GM19025 (cell line): ENCODE measurements around the gene NDUFB11.
"Not testable (repeated sequence)": the region's sequence is repeated elsewhere in the genome, so short reads cannot be mapped to it uniquely, and the experiment has no call there.

Experiments used
- ATAC-seq: cut with Tn5 transposase; IDR thresholded peaks from one replicate; pipeline ENCODE4 v1.9.1; 2021; ENCODE audit warnings: mild to moderate bottlenecking, low read depth, moderate library complexity; ENCODE audit not compliant: unreplicated experiment

NDUFB11 gene

DNA sequence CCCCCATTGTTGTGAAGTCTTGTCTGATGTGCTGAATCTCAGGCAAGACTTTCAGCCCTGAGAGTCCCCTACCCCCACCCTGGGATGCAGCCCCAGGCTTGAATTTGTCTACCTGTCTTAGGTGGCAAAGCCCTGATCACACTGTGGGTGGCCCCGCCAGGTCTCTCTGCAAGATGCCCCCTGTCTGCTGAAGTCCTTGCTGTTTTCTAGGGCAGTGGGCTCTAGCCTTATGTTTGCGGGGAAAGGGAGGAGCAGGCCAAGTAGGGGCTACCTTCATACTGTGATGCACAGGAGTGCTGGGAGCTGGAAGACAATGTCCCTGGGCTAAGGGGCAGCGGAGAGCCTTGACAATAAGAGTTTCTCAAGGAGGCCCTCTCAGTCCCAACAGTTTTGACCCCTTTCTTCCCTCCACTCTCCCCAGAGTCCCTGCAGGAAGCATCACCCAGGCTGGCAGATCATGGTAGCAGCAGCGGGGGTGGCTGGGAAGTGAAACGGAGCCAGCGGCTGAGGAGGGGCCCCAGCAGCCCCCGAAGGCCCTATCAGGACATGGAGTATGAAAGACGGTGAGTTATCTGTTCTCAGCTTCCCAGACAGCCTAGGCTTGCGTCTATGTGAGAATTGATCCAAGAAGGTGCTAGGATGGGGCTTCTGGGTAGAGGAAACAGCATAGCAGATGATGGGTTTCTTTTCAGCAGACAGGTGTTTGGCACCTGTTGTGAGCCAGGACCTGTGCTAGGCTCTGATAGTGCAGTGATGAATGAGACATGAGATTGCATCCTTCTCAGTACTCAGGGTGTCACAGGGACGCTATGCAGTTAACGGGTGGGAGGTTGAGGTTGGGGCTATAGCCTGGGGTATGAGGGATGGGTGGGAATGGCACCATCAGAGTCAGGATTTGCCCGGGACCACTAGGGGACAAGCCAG is 2.7 kb upstream of the NDUFB11 start:
- ATAC-seq = no peak

DNA sequence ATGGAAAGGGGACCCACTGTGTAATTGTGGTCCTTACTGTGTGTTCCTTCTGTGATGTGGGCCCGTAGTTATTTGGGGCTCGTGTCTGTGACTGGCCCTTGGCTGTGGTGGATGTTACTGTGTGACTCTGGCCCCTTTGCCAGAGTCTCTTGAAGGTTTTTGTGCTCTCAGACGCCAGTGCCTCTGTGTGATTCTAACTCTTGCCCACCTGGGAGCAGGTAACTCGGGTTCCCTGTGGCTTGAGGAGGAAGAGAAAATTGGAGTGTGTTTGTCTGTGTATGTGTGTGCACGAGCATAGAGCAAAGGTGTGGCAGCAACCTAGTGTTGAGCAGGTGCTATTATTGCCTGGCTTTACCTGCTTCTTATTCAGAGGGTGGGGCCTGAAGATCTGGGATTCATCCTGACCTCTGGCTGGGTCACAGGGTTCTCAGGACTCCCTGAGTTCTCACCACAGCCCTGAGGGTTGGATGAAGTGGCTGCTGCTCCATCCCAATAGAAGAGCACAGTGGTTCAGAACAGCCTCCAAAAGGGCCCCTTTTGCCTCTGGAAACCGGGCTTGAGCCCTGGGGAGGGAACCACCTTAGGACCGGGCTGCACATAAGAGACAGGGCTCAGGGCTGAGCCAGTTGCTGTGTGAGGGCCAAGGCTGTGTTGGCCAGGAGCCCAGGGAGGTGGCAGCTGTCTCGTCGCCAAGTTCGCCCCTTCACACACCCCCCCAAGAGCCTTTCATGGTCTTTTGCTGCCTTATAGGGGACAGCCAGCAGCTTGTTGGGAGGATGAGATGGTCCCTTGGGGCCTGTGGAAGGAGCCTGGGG is 1.8 kb upstream of the NDUFB11 start:
- no peak for ATAC-seq

DNA sequence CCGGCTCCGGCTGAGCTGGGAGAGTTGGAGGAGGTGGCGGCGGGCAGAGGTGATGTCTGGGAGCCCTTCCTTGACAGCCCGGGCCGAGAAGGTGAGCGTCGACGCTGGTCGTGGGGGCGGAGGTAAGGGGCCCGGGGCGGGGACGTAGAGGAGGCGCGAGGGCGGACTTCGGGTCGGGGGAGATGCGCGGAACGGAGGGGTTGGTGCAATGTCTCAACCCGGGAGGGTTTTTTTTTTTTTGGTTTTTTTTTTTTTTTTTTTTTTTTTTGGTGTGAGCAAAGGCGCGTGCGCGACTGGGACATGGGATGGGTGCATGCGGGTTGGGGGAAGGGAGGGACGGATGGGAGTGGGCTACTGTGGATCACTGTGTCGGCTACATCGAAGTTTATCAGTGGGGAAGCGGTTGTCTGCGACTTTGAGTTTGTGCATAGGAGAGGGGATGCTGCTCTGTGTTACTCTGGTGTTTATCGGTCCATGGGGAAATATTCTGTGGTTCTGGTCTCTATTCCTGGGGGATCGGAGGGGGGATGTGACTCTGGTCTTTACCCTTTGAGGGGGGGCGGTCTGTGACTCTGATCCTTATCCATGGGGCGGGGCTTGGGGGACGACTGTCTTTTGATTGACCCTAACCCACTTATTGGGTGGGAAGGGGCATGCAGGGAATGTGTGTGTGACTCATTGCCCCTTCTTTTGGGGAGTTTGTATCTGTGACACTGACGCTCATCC is 1.1 kb upstream of the NDUFB11 start:
- ATAC-seq = peak; percentile 18

DNA sequence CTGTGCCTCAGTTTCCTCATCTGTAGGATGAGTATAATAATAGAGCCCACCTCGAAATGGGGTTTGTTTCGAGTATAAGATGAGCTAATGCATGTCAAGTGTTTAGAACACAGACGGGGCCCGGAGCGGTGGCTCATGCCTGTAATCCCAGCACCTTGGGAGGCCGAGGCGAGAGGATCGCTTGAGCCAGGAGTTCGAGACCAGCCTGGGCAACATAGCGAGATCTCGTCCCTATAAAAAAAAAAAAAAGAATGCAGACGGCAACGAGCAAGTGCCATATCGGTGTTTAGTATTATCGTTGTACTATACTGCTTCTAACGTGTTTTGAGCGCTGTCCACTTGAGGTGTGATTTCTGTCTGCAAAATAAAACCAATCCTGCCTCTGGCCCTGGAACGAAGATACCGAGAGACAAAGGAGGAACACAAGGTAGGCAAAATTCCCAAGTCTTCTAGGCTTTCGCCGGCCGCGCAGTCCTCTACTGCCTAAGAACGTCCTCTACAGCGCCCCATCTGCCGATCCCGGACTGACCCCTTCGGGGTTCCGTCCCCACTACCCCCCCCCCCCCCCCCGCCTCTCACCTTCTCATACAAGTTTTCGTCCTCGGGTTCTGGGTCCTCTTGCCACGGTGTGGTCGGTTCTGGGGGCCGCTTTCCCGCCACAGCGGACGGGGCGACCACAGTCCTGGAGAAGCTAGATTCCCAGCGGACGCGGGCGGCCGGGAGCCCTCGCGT is 442 bp downstream of the NDUFB11 start:
- no peak for ATAC-seq

DNA sequence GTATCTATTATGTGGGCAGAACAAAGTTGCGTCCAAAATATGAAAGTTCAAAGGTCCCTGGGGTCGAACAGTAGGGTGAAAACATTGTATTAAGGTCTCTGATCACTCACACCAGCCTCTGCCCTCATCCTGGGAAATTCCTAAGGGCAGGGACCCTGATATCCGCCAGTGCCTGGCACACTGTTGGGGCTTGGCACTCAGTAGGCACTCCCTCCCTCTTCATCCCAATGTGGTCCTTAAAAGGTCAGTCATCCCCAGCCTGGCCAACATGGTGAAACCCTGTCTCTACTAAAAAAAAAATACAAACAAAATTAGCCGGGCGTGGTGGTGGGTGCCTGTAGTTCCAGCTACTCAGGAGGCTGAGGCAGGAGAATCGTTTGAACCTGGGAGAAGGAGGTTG is 6.3 kb downstream of the NDUFB11 start:
- ATAC-seq = no peak

DNA sequence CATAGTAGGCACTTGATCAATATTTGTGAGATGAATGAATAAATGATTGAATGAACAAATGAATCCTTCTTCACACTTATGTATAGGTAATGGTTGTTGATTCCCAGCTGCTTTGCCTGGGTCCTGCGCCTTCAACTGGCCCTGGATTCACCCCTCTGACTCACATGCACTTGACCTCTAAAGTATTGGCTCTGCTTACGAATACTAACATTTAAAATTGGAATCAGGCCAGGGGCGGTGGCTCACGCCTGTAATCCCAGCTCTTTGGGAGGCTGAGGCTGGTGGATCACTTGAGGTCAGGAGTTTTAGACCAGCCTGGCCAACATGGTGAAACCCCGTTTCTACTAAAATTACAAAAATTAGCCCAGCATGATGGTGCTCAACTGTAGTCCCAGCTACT is 8.9 kb downstream of the NDUFB11 start:
- ATAC-seq = not testable (repeated sequence)

DNA sequence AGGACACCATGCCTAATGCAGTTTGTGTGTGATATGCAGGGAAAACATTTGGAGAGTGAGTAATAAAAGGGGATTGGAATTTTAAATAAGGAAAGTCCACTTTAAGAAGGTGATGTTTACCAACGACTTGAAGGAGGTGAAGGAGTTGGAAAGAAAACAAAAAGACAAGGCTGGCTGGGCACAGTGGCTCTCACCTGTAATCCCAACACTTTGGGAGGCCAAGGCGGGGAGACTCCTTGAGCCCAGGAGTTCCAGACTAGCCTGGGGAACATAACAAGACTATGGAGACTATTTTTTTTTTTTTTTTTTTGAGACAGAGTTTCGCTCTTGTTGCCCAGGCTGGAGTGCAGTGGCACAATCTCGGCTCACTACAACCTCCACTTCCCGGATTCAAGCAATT is 11.0 kb downstream of the NDUFB11 start:
- ATAC-seq = no peak

DNA sequence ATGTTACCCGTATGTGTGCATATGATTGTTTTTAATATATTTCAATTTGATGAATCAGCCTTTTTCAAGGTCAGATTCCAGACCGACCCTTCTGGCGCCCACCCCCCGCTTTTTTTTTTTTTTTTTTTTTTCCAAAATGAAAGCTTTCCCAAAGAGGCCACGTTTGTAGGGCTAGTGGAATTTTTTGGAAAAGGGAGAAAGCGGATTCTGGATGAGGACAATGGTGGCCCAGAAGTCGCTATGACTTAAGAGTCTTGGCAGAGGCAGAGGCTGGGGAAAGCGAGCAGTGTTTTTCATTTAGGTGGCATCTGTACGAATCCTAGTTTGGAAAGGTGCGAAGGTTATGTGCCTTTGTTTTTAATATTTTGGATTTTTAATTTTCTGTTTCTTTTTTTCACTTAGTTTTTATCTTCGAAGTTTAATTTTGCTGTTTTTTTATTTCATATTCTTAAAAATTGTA is 14.6 kb downstream of the NDUFB11 start:
- no peak for ATAC-seq

DNA sequence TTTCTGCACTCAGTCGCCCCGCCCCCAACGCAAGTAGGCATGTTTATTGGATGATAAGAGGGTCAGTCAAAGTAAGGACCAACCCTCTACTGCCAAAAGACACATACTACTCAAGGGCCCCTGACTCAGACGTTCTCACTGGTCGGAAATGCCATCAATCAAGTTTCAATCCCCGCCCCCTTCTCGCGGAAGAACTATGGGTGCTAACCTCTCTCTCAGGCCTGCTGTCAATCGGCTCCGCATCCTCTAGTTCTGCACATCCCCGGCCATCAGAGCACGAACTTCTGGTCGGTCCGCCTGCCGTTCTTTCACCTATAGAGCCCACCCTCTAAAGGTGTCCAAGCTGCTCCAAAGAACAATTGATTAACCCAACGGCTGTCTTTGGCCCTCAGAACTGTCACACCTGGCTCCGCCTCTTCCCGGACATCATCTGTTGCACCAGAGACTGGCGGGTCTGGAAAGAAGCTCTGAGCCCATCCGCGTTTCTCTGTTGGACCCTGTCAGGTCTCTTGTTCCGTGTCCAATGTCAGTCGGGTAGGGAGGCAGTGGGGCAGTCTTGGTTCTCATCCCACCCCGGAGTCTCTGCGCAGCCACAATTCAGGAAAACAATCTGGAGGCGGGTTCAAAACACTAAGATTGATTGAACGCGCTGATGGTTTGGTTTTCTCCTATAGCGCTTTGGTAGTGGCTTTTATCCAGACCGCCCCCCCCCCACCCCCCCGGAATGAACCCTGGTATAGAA is 15.2 kb downstream of the NDUFB11 start:
- peak; percentile 98 for ATAC-seq

DNA sequence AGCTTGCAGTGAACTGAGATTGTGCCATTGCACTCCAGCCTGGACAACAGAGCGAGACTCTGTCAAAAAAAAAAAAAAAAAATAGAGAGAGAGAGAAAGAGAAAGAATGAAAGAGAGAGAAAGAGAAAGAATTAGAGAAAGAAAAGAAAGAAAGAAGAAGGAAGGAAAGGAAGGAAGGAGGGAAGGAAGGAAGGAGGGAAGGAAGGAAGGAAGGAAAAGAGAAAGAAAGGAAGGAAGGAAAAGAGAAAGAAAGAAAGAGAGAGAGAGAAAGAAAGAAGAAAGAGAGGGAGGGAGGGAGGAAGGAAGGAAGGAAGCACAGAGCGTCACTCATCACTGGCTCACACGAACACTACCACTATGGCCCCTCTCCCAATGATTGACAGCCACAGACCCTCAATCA is 20.0 kb downstream of the NDUFB11 start:
- ATAC-seq = not testable (repeated sequence)

DNA sequence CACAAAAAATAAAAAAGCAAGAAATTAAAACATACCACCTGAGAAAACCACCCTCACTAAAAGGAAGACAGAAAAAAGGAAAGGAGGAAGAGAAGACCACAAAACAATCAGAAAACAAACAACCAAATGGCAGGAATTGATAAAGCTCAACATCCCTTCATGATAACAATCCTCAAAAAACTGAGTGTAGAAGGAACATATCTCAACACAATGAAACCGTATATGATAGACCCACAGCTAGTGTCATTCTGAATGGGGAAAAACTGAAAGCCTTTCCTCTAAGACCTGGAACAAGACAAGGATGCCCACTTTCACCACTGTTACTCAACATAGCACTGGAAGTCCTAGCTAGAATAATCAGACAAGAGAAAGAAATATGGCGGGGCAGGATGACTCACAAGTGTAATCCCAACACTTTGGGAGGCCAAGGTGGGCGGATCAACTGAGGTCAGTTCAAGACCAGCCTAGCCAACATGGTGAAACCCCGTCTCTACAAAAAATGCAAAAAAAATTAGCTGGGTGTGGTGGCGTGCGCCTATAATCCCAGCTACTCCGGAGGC is 27.9 kb downstream of the NDUFB11 start:
- ATAC-seq = not testable (repeated sequence)

DNA sequence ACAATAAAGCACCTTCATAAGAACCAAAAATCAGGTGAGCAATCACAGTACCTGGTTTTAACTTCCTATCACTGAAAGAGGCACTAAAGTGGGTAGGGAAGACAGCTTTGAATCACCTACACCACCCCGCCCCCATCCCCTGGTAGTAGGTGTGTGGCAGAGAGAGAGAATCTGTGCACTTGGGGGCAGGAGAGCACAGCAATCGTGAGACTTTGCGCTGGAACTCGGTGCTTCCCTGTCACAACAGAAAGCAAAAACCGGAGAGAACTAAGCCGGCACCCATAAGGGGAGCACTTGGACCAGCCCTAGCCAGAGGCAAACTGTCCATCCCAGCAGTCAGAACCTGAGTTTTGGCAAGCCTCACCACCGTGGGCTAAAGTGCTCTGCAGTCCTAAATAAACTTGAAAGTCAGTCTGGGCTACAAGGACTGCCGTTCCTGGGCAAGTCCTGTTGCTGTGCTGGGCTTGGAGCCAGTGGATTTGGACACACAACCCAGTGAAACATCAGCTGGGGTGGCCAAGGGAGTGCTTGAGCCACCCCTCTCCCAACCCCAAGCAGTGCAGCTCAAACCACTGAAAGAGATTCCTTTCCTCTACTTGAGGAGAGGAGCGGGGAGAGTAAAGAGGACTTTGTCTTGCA is 32.1 kb downstream of the NDUFB11 start:
- no peak for ATAC-seq

DNA sequence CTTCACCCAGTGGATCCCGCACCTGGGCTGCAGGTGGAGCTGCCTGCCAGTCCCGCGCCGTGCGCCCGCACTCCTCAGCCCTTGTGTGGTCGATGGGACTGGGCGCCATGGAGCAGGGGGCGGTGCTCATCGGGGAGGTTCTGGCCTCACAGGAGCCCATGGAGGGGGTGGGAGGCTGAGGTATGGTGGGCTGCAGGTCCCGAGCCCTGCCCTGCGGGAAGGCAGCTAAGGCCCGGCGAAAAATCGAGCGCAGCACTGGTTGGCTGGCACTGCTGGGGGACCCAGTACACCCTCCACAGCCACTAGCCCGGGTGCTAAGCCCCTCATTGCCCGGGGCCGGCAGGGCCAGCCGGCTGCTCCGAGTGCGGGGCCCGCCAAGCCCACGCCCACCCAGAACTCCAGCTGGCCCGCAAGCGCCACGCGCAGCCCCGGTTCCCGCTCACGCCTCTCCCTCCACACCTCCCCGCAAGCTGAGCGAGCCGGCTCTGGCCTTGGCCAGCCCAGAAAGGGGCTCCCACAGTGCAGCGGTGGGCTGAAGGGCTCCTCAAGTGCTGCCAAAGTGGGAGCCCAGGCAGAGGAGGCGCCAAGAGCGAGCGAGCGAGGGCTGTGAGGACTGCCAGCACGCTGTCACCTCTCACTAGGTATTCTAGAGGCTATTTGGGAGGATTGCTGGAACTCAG is 33.4 kb downstream of the NDUFB11 start:
- not testable (repeated sequence) for ATAC-seq

DNA sequence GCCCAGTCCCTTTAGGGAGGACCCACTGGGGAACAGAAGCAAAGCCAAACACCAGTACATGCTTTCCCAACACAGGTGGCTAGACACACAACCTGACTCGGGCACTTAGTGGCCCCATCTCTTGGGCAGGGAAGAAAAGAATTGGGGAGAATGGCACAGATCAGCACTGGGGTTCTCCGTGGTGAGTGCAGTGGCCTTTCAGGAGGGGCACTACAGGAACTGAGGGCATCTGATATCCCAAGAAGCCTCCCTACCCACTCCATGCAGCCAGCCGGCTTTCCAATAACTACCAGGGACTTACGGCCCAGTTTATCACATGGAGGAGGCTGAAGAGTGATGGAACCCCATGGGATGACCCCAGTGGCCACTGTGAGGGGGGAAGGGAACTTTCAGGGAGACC is 43.3 kb downstream of the NDUFB11 start:
- ATAC-seq = no peak

DNA sequence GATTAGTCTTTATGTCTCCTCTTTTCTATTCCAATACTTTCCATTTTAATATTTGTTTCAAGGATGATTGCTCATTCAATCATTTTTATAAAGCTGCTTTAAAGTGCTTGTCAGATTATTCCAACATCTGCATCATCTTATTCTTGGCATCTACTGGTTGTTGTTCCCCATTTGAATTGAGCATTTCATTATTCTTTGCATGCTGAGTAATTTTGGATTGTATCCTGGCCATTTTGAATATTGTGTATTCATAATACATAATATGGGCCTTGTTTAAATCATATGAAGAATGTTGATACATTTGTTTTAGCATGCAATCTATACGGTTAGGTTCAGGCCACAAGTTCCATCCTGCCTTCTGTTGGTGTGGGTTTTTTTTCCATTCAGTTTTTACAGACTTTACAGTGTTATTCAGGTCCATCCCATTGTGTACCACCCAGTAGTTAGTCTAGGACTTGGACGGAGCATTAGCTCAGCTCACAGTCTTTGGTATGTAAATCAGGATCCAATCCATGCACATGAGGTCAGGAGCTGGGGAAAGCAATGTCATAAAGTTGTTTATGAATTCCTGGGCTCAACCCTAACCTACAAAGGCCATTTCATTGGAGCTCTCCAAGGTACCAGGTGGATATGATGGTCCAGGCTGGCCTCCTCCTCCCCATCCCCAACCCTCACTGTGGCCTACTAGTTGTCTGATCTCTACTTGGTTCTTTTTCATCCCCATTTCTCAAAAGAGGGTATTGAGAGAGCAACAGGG is 46.0 kb downstream of the NDUFB11 start:
- no peak for ATAC-seq

DNA sequence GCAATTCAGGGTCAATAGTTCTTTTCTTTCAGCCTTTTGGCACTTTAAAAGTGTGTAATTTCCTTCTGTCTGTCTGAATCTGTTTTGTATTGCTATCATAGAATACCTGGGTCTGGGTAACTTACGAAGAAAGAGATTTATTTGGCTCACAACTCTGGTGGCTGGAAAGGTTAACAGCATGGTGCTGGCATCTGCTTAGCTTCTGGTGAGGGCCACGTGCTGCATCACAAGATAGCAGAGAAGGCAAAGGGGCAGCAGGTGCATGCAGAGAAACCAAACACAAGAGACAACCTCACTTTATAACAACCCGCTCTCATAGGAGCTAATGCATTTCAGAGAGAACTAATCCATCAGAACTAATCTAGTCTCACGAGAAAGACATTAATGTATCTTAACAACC is 47.5 kb downstream of the NDUFB11 start:
- ATAC-seq = no peak

DNA sequence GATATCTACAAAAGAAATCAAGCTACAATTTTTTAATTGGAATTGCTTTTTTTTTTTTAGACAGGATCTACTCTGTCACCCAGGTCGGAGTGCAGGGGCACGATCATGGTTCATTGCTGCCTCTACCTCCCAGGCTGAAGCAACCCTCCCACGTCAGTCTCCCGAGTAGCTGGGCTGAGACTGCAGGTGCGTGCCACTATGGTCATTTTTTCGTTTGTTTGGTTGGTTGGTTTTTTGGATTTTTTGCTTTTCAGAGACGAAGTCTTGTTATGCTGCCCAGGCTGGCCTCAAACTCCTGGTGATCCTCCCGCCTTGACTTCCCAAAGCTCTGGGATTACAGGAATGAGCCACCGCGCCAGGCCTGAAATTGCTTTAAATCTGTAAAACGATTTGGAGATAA is 50.6 kb downstream of the NDUFB11 start:
- no peak for ATAC-seq
